Measurements from ENCODE around the gene USP32.

Gene USP32

GRCh38 chr17:60147553-60148223 lies 244.2 kb downstream of the USP32 start:
- DNase-seq: no peak

DNA sequence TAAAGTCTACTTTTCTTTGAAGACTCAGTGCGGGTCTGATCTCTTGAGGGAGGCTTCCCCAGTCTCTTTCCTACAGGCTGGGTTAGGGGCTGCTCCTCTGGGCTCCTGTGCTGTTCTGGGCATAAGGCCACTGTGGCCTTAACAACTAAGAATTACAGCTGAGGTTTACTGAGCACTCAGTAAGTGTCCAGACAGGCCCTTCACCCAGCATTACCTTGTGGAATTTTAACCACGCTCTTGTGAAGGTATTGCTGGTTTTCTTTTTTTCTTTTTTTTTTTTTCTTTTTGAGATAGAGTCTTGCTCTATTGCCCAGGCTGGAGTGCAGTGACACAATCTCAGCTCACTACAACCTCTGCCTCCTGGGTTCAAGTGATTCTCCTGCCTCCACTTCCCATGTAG lies 245.7 kb downstream of the USP32 start:
- DNase-seq: no peak

GRCh38 chr17:60145006-60145935 lies 246.7 kb downstream of the USP32 start:
- no peak for DNase-seq

DNA sequence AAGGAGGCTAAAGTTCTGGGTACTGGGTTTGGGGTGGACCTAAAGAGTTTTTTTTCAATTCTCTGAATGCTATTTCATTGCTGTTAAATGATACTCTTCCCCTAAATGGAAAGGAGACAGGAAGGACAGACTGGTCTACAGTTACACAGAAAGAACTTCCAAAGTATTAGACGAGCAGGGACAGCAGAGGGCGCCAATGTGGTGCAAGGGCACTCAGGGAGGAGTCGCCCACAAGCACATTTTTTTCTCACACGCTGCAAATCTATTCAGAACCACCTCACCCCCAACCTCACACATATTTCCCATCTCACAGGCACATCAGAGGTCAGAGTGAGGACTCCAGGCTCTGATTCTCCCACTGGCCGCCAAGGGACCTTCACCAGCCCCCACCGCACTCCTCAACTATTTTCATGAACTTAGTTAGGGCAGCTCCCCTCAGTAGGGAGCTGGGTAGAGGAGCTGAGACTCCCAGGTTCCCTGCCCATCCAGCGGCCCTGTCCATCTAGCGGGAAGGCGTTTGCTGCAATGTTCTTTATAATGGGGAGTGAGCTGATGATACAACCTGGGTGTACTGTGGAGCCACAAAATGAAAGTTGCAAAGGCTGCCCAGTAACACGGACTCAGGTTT lies 248.9 kb downstream of the USP32 start:
- DNase-seq: peak; percentile 73

- DNase-seq: no peak
Observed at GRCh38 chr17:60141111-60142018, 250.6 kb downstream of the USP32 start.

- DNase-seq: peak; percentile 52
Observed at GRCh38 chr17:60139438-60140285, 252.3 kb downstream of the USP32 start.

DNA sequence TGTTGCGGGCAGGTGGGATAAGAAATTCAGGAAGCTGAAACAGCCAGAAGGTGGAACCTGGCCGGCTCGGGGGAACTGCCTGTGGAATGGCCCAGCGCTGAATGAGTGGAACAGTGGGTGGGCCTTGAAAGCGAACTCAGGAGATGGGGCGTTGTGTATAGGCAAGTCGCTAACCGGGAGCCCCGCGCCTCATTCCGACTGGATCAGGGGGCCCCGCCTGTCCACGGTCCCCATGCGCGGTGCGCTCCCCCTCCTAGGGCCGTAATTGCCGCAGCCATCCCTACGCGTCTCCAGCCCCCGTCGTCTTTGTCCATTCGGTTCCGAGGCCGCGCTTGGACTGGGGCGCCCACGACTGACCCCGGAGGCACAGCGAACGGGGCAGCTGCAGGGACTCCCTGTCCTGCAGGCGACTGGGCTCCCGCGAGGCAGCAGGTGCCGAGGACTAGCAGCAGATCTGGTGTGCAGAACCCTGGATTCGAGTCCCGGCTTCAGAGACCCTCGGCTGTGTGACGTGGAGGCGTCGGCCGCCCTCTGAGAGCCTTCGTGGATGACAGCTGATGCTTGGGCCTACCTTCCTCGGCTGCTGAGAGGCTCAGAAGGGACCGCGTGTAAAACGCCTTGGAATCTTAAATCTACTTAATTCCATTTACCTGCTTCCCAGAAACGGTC lies 253.0 kb downstream of the USP32 start:
- no peak for DNase-seq

GRCh38 chr17:60137731-60138130 lies 254.2 kb downstream of the USP32 start:
- no peak for DNase-seq

- no peak for DNase-seq
Observed at GRCh38 chr17:60135951-60136666, 255.8 kb downstream of the USP32 start.

- DNase-seq: peak; percentile 90
Observed at GRCh38 chr17:60135151-60135950, 256.6 kb downstream of the USP32 start.

- DNase-seq: peak; percentile 19
Observed at GRCh38 chr17:60134396-60135150, 257.4 kb downstream of the USP32 start.

DNA sequence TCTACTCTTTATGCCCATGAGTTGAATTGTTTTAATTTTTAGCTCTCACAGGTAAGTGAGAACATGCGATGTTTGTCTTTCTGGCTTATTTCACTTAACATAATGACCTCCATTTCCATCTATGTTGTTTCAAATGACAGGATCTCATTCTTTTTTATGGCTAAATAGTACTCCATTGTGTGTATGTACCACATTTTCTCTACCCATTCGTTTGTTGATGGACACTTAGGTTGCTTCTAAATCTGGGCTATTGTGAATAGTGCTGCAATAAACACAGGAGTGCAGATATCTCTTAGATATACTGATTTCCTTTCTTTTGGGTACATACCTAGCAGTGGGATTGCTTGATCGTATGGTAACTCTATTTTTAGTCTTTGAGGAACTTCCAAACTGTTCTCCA lies 261.5 kb downstream of the USP32 start:
- DNase-seq: no peak

- no peak for DNase-seq
Observed at GRCh38 chr17:60129164-60129563, 262.8 kb downstream of the USP32 start.

Measured in stimulated activated naive CD4-positive, alpha-beta T cell treated with Interleukin-2 at 50 U/mL for 16 hours (primary cell).